ENCODE data around the gene BRINP1. TPM values are rescaled to one million over a fixed set of nuclear protein-coding genes. Genes with fewer than 3 reads are reported as not detected.

The BRINP1 gene
- total and polyA plus RNA-seq, 2 of the 8 experiments (the other 6 are each of a cell fraction or from before 2014, with no cell fraction given), result 19.5 to 20.5 TPM

GRCh38 chr9:119218293-119218692 lies 150.9 kb downstream of the BRINP1 start:
- FAIRE-seq, result no peak
- Histone ChIP-seq H3K4me3 (ENCODE audit: extremely low read depth in 1 of 4, insufficient read depth in 2 of 4, low read depth in 3 of 4, low read length in 4 of 4) (no peak overlapping the region), H3K14ac (ENCODE audit: insufficient read length) (no peak overlapping the region), H3K18ac (ENCODE audit: extremely low read depth, low read length) (no peak overlapping the region), H3K27ac (ENCODE audit: low read depth, low read length) (no peak overlapping the region), H3K23me2 (ENCODE audit: low read depth, low read length) (no peaks in the 10 kb centered on the region), H3K27me3 (replicated peaks in 1 of 4; ENCODE audit: control insufficient read depth in 3 of 4, extremely low read depth in 1 of 4, insufficient read depth in 3 of 4, low read length in 3 of 4) (no peaks in the 10 kb centered on the region), H4K20me1 (replicated peaks in 1 of 2; ENCODE audit: control insufficient read depth in 1 of 2, insufficient read depth in 2 of 2, low read length in 2 of 2) (peaks cover 0 to 3% of the 10 kb centered on the region in 2 experiments), H3K4me2 (ENCODE audit: insufficient read depth in 1 of 2, low read depth in 2 of 2, low read length in 2 of 2) (no peak overlapping the region), H3K4me1 (replicated peaks in 1 of 4; ENCODE audit: control insufficient read depth in 3 of 4, insufficient read depth in 4 of 4, low read length in 3 of 4) (peaks cover 0 to 3% (median 0%) of the 10 kb centered on the region in 4 experiments; a peak in 1 of 7 replicates), H2BK12ac (ENCODE audit: low read depth, low read length) (no peak overlapping the region), H3K9ac (replicated peaks in 1 of 4; ENCODE audit: extremely low read depth in 1 of 4, low read depth in 3 of 4, low read length in 3 of 4) (no peak overlapping the region), H3K56ac (replicated peaks; ENCODE audit: insufficient read length, low read depth, low read length) (no peak overlapping the region), H4K5ac (ENCODE audit: insufficient read length, low read depth, low read length) (no peak overlapping the region), H3K9me3 (ENCODE audit: insufficient read depth in 2 of 2, low read depth in 1 of 2, low read length in 1 of 2) (no peaks in the 10 kb centered on the region), H3K79me2 (ENCODE audit: control insufficient read depth in 1 of 2, insufficient read depth in 2 of 2, low read length in 2 of 2) (no peaks in the 10 kb centered on the region), H2AK5ac (ENCODE audit: low read depth, low read length) (no peak overlapping the region), H2BK15ac (ENCODE audit: low read length) (no peak overlapping the region), H2BK120ac (replicated peaks; ENCODE audit: low read depth, low read length) (no peak overlapping the region), H4K8ac (ENCODE audit: extremely low read depth, insufficient read depth, low read length) (no peak overlapping the region), H3K23ac (ENCODE audit: insufficient read length) (no peak overlapping the region), H2AFZ (ENCODE audit: low read length) (no peak overlapping the region), H3K79me1 (ENCODE audit: low read depth, low read length) (no peaks in the 10 kb centered on the region), H3K4ac (replicated peaks; ENCODE audit: insufficient read length, low read depth, low read length) (no peak overlapping the region), H2BK20ac (ENCODE audit: low read length) (no peak overlapping the region), H2BK5ac (ENCODE audit: low read depth, low read length) (no peak overlapping the region), H4K91ac (replicated peaks; ENCODE audit: insufficient read length, low read length) (no peak overlapping the region), H3K36me3 (ENCODE audit: control insufficient read depth in 2 of 4, insufficient read depth in 4 of 4, low read length in 3 of 4) (no peaks in the 10 kb centered on the region)
- ChIA-PET CTCF (ENCODE audit: partially characterized antibody) (no interaction called here), POLR2A (ENCODE audit: partially characterized antibody) (no interaction called here)
- WGBS, 2 experiments (ENCODE audit: extremely low coverage in 1 of 2, insufficient coverage in 1 of 2, insufficient read length in 1 of 2, insufficient replicate concordance in 2 of 2, low coverage in 1 of 2, low lambda C conversion rate in 2 of 2, missing lambda C conversion rate in 1 of 2), result 81% methylated on average over 7 of the region's 7 CpGs; no CpG with 5 or more reads in 1 of the 2 experiments
- no peak for DNase-seq (ENCODE audit: low read depth in 1 of 2, low spot score in 2 of 2)
- TF ChIP-seq RNF2 (IDR thresholded peaks at IDR 0.05; ENCODE audit: borderline replicate concordance, low read depth, low read length, missing control alignments, poor library complexity, severe bottlenecking), result no peak
- TF ChIP-seq RAD21 (IDR thresholded peaks at IDR 0.05 in 1 of 2, conservative IDR thresholded peaks at IDR 0.05 in 1 of 2; ENCODE audit: low read depth in 2 of 2, low read length in 2 of 2), result no peak
- TF ChIP-seq RFX5 (IDR thresholded peaks at IDR 0.05; ENCODE audit: borderline replicate concordance, low read depth, low read length), result no peak
- no peak for TF ChIP-seq POLR2A (IDR thresholded peaks at IDR 0.05; ENCODE audit: control extremely low read depth in 1 of 2, low read depth in 2 of 2, low read length in 2 of 2)
- no peak for TF ChIP-seq GABPA (IDR thresholded peaks at IDR 0.05; ENCODE audit: borderline replicate concordance, insufficient read depth, low read length)
- TF ChIP-seq TEAD4 (IDR thresholded peaks at IDR 0.05; ENCODE audit: low read depth, low read length), result no peak
- TF ChIP-seq TAF1 (IDR thresholded peaks at IDR 0.05; ENCODE audit: low read depth, low read length), result no peak
- no peak for TF ChIP-seq CHD1 (IDR thresholded peaks at IDR 0.05; ENCODE audit: low read depth, low read length)
- TF ChIP-seq FOSL1 (IDR thresholded peaks at IDR 0.05; ENCODE audit: insufficient read depth, low read depth, low read length), result no peak
- no peak for TF ChIP-seq EZH2 (IDR thresholded peaks at IDR 0.05; ENCODE audit: low read depth, low read length, severe bottlenecking)
- TF ChIP-seq MAX (IDR thresholded peaks at IDR 0.05), result no peak
- no peak for TF ChIP-seq E2F6 (IDR thresholded peaks at IDR 0.05)
- TF ChIP-seq BACH1 (IDR thresholded peaks at IDR 0.05; ENCODE audit: low read length), result no peak
- TF ChIP-seq MAFK (IDR thresholded peaks at IDR 0.05; ENCODE audit: low read depth, low read length), result no peak
